Activated T-helper 9 cell treated with anti-CD3 and anti-CD28 coated beads, Interleukin-2, amount 50 U/mL, for 16 hours (primary cell): ENCODE results near the gene SMIM24.
"Not testable (repeated sequence)": the region's sequence is repeated elsewhere in the genome, so short reads cannot be mapped to it uniquely, and the experiment has no call there.

Source experiments
- DNase-seq: peaks from one replicate; pipeline ENCODE4 v3.0.0-alpha.2; 2020; ENCODE audit warnings: low read depth

Gene SMIM24

GRCh38 chr19:3514930-3515329, 34.6 kb upstream of the SMIM24 start:
- DNase-seq, result no peak

GRCh38 chr19:3513229-3514140, 33.2 kb upstream of the SMIM24 start:
- no peak for DNase-seq

- no peak for DNase-seq
Observed at GRCh38 chr19:3512562-3513228, 32.4 kb upstream of the SMIM24 start.

- DNase-seq, result no peak
Observed at GRCh38 chr19:3511506-3512251, 31.4 kb upstream of the SMIM24 start.

- no peak for DNase-seq
Observed at GRCh38 chr19:3510727-3511126, 30.4 kb upstream of the SMIM24 start.

GRCh38 chr19:3509566-3509989, 29.3 kb upstream of the SMIM24 start:
- no peak for DNase-seq

- no peak for DNase-seq
Observed at GRCh38 chr19:3508771-3509535, 28.6 kb upstream of the SMIM24 start.

GRCh38 chr19:3508121-3508661, 27.9 kb upstream of the SMIM24 start:
- DNase-seq, result not testable (repeated sequence)

GRCh38 chr19:3507371-3508120, 27.2 kb upstream of the SMIM24 start:
- peak; percentile 27 for DNase-seq

GRCh38 chr19:3506384-3507340, 26.3 kb upstream of the SMIM24 start:
- no peak for DNase-seq

- DNase-seq, result peak; percentile 100
Observed at GRCh38 chr19:3505598-3506383, 25.5 kb upstream of the SMIM24 start, which contains the start of gene FZR1. Gene FZR1, plus strand, starts transcription at chr19:3506311. Its CDS starts 16,679 bp downstream, at chr19:3522990.

- DNase-seq, result no peak
Observed at GRCh38 chr19:3504735-3505134, 24.4 kb upstream of the SMIM24 start.

- DNase-seq, result no peak
Observed at GRCh38 chr19:3503036-3503572, 22.8 kb upstream of the SMIM24 start.

GRCh38 chr19:3501780-3502179, 21.5 kb upstream of the SMIM24 start:
- no peak for DNase-seq

GRCh38 chr19:3500429-3501101, 20.2 kb upstream of the SMIM24 start, which contains the start of gene DOHH:
Gene DOHH, minus strand, starts transcription at chr19:3500674. Its CDS starts 3,860 bp downstream, at chr19:3496814.
- DNase-seq, result peak; percentile 89

- no peak for DNase-seq
Observed at GRCh38 chr19:3499738-3500428, 19.6 kb upstream of the SMIM24 start.
